Vagina (tissue), 2 donors: ENCODE data around the gene SEC16A. TPM values are rescaled to one million over a fixed set of nuclear protein-coding genes. Genes with fewer than 3 reads are reported as not detected.
"Not testable (repeated sequence)": the region's sequence is repeated elsewhere in the genome, so short reads cannot be mapped to it uniquely, and the experiment has no call there.

Experiments
- DNase-seq, 2 donors: peaks; one replicate each; pipeline ENCODE4 v3.0.0-alpha.2; 2017; ENCODE audit errors: extremely low spot score in 2 of 2
- H3K27ac ChIP-seq: fragments of 200-600 bp; sonication (generic); one replicate; pipeline ENCODE4 v1.5.1; 2019
- H3K27me3 ChIP-seq: fragments of 200-600 bp; sonication (generic); one replicate; pipeline ENCODE4 v1.5.1; 2019
- H3K36me3 ChIP-seq, 2 donors: fragments of 200-600 bp; sonication (generic); one replicate each; pipeline ENCODE4 v1.5.1; 2017 to 2019
- H3K4me1 ChIP-seq: fragments of 200-600 bp; sonication (generic); one replicate; pipeline ENCODE4 v1.5.1; 2019
- H3K4me3 ChIP-seq, 2 donors: fragments of 200-600 bp; sonication (generic); 1 replicate in 1 of 2; 2 replicates in 1 of 2; pipeline ENCODE4 v1.5.1; 2016 to 2019
- H3K9me3 ChIP-seq: fragments of 200-600 bp; sonication (generic); one replicate; pipeline ENCODE4 v1.5.1; 2019
- CTCF ChIP-seq, 3 experiments: fragments of 450-650 bp in 2 of 3; fragments of 200-600 bp in 1 of 3; sonication (generic) in 1 of 3; IDR thresholded peaks; one replicate each; pipeline ENCODE4 v1.5.1; 2017 to 2019; ENCODE audit warnings: antibody characterized with exemption in 3 of 3, mild to moderate bottlenecking in 2 of 3, moderate library complexity in 2 of 3
- POLR2A ChIP-seq, 2 donors: fragments of 450-650 bp; IDR thresholded peaks; one replicate each; pipeline ENCODE4 v1.6.1; 2017; ENCODE audit warnings: antibody characterized with exemption in 2 of 2, mild to moderate bottlenecking in 2 of 2, moderate library complexity in 2 of 2
- POLR2AphosphoS5 ChIP-seq, 2 donors: sonication (generic); formaldehyde crosslinking; IDR thresholded peaks; one replicate each; pipeline ENCODE4 v1.9.0; 2017; ENCODE audit warnings: antibody characterized with exemption in 2 of 2, mild to moderate bottlenecking in 2 of 2, low read depth in 1 of 2; ENCODE audit not compliant: insufficient read depth in 1 of 2
- intact Hi-C: fragments of 100-400 bp; cut with DNase I; formaldehyde crosslinking; loops from one replicate; pipeline ENCODE4 v1.15.1; 2023
- total RNA-seq: library from RNA; depleted of rRNA; stranded (reverse); fragments of >200 nt; gene quantifications from one replicate; pipeline ENCODE4 v1.2.3, GENCODE V29; 2016

SEC16A gene
- total RNA-seq, 1 donor from 2014 or later, result 52.3 TPM

- TF ChIP-seq CTCF (IDR thresholded peaks at IDR 0.05), result no peak
- no peak for TF ChIP-seq POLR2A (IDR thresholded peaks at IDR 0.05)
- no peak for TF ChIP-seq POLR2AphosphoS5 (IDR thresholded peaks at IDR 0.05; ENCODE audit: insufficient read depth in 1 of 2, low read depth in 1 of 2)
- peaks cover 0 to 25% of the 10 kb centered on the region in 2 donors for H3K36me3 ChIP-seq
- H3K27ac ChIP-seq, result no peak overlapping the region
- H3K9me3 ChIP-seq, result no peaks in the 10 kb centered on the region
- no peak overlapping the region for H3K4me3 ChIP-seq
- peaks cover 36% of the 10 kb centered on the region for H3K4me1 ChIP-seq
- no peaks in the 10 kb centered on the region for H3K27me3 ChIP-seq
- intact Hi-C loops, result loop anchor here (10.0 kb wide), 1 partner anchor 93 kb away; no protein-coding TSS in a partner anchor
- no peak for DNase-seq
Observed at GRCh38 chr9:136407911-136408310, 74.9 kb downstream of the SEC16A start.

DNA sequence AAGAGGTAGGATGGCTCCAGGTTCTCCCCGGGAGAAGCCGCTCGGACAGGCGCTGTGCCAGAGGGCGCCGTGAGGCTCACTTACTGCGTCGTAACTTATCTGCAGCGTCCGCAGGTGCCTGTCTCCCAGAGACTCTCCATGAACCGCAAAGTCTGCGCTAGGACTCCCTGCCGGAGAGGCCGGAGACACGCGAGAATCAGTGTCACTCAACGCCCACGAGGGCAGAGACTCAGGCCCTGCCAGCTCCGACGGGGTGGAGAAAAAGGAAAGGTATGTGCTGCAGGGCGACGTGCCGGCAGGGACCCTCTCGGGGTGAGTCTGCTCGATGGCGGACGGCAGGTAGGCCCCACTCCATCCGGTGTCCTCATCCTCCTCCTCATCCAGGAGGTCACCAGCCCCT is 75.8 kb downstream of the SEC16A start:
- Histone ChIP-seq H3K4me1 (peaks cover 31% of the 10 kb centered on the region), H3K36me3 (peaks cover 0 to 22% of the 10 kb centered on the region in 2 donors)
- H3K9me3 ChIP-seq, H3K27me3 ChIP-seq, H3K4me3 ChIP-seq, H3K27ac ChIP-seq, DNase-seq: not testable (repeated sequence)
- intact Hi-C loops, result loop anchor here (10.0 kb wide), 1 partner anchor 92 kb away; no protein-coding TSS in a partner anchor

GRCh38 chr9:136405904-136406303 is 76.9 kb downstream of the SEC16A start:
- not testable (repeated sequence) for H3K9me3 ChIP-seq, H3K27ac ChIP-seq, H3K4me3 ChIP-seq, DNase-seq, H3K27me3 ChIP-seq
- peaks cover 0 to 22% of the 10 kb centered on the region in 2 donors for H3K36me3 ChIP-seq
- intact Hi-C loops, result loop anchor here (10.0 kb wide), 1 partner anchor 91 kb away; no protein-coding TSS in a partner anchor
- H3K4me1 ChIP-seq, result peaks cover 19% of the 10 kb centered on the region

DNA sequence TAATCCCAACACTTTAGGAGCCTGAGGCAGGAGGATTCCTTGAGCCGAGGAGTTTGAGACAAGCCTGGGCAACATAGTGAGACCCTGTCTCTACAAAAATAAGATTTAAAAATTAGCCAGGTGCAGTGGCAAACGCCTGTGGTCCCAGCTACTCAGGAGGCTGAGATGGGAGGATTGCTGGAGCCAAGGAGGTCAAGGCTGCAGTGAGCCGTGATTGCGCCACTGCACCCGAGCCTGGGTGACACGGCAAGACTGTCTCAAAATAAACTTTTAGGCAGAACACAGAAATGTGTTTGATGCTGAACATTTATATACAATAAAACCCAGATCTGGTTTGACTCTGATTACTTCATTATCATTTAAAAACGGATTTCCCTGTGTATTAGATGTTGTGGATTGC is 77.4 kb downstream of the SEC16A start:
- no peaks in the 10 kb centered on the region for H3K9me3 ChIP-seq
- intact Hi-C loops, result loop anchor here (10.0 kb wide), 1 partner anchor 91 kb away; no protein-coding TSS in a partner anchor

DNA sequence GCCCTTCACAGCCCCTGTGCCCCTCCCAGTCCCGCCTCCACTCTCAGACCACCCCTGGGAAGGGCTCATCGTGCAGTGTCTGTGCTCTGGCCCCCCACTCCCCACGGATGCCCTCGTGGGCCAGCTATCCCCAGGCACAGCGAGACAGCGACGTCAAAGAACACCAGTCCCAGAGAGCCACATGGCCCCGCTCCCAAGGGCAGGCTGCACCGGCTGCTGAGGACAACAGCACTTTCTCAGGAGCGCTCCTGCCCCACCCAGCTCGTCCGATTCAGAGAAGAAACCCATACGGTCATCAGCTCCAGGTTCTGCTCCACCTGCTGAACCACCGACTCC is 78.1 kb downstream of the SEC16A start:
- Histone ChIP-seq H3K36me3 (peaks cover 0 to 22% of the 10 kb centered on the region in 2 donors), H3K4me1 (peaks cover 23% of the 10 kb centered on the region), H3K4me3 (no peak overlapping the region), H3K27me3 (no peaks in the 10 kb centered on the region), H3K9me3 (no peaks in the 10 kb centered on the region), H3K27ac (no peak overlapping the region)
- intact Hi-C loops, result loop anchor here (10.0 kb wide), 1 partner anchor 90 kb away; no protein-coding TSS in a partner anchor
- no peak for TF ChIP-seq POLR2AphosphoS5 (IDR thresholded peaks at IDR 0.05; ENCODE audit: insufficient read depth in 1 of 2, low read depth in 1 of 2)
- no peak for DNase-seq

More for the DNA sequence above, 77.4 kb downstream of the SEC16A start:
- no peak overlapping the region for H3K27ac ChIP-seq
- no peak for TF ChIP-seq POLR2AphosphoS5 (IDR thresholded peaks at IDR 0.05; ENCODE audit: insufficient read depth in 1 of 2, low read depth in 1 of 2)
- TF ChIP-seq POLR2A (IDR thresholded peaks at IDR 0.05), result no peak
- TF ChIP-seq CTCF (IDR thresholded peaks at IDR 0.05), result no peak
- H3K4me3 ChIP-seq, result no peak overlapping the region
- peaks cover 23% of the 10 kb centered on the region for H3K4me1 ChIP-seq
- peaks cover 0 to 22% of the 10 kb centered on the region in 2 donors for H3K36me3 ChIP-seq
- no peak for DNase-seq
- H3K27me3 ChIP-seq, result no peaks in the 10 kb centered on the region

GRCh38 chr9:136403915-136404800 is 78.7 kb downstream of the SEC16A start:
- no peaks in the 10 kb centered on the region for H3K9me3 ChIP-seq
- H3K4me1 ChIP-seq, result peaks cover 23% of the 10 kb centered on the region
- H3K27me3 ChIP-seq, result no peaks in the 10 kb centered on the region
- H3K4me3 ChIP-seq, result no peak overlapping the region
- intact Hi-C loops, result loop anchor here (10.0 kb wide), 1 partner anchor 89 kb away; no protein-coding TSS in a partner anchor
- peaks cover 0 to 22% of the 10 kb centered on the region in 2 donors for H3K36me3 ChIP-seq
- TF ChIP-seq POLR2A (IDR thresholded peaks at IDR 0.05) (no peak), CTCF (IDR thresholded peaks at IDR 0.05) (no peak), POLR2AphosphoS5 (IDR thresholded peaks at IDR 0.05; ENCODE audit: insufficient read depth in 1 of 2, low read depth in 1 of 2) (no peak)
- DNase-seq, result no peak
- H3K27ac ChIP-seq, result no peak overlapping the region
